ENCODE data around the gene TRIM39. TPM values are rescaled to one million over a fixed set of nuclear protein-coding genes. Genes with fewer than 3 reads are reported as not detected.

The TRIM39 gene
- total and polyA plus RNA-seq, 4 donors, result 2.7 to 11.0 (median 4.4) TPM

- H3K9ac ChIP-seq (ENCODE audit: low read depth in 1 of 2, low read length in 2 of 2), result no peak overlapping the region
Observed at GRCh38 chr6:30349421-30350177, 22.9 kb downstream of the TRIM39 start.

More at GRCh38 chr6:30349421-30350177, 22.9 kb downstream of the TRIM39 start:
- 79% methylated on average over 3 of the region's 3 CpGs for WGBS
- Histone ChIP-seq H3K27ac (ENCODE audit: low read depth in 1 of 2, low read length in 2 of 2) (no peak overlapping the region), H3K27me3 (ENCODE audit: control insufficient read depth in 4 of 4, insufficient read depth in 4 of 4, low read length in 3 of 4) (no peaks in the 10 kb centered on the region), H3K4me1 (ENCODE audit: control insufficient read depth in 4 of 4, insufficient read depth in 4 of 4, low read length in 3 of 4) (peaks cover 0 to 9% (median 4%) of the 10 kb centered on the region in 4 donors), H3K36me3 (ENCODE audit: control insufficient read depth in 4 of 4, insufficient read depth in 3 of 4, low read depth in 1 of 4, low read length in 3 of 4) (peaks cover 0 to 5% (median 3%) of the 10 kb centered on the region in 4 donors), H3K4me3 (ENCODE audit: low read depth in 1 of 3, low read length in 3 of 3) (no peak overlapping the region), H3K9me3 (ENCODE audit: control insufficient read depth in 4 of 4, low read length in 3 of 4) (no peaks in the 10 kb centered on the region)
- DNase-seq (ENCODE audit: low spot score), result no peak
- TF ChIP-seq ATF3 (IDR thresholded peaks at IDR 0.05) (no peak), FOXA1 (IDR thresholded peaks at IDR 0.05) (no peak), RXRA (IDR thresholded peaks at IDR 0.05) (no peak), MAX (IDR thresholded peaks at IDR 0.05) (no peak), HNF4G (IDR thresholded peaks at IDR 0.05) (no peak), HNF4A (conservative IDR thresholded peaks at IDR 0.05) (no peak), FOXA2 (IDR thresholded peaks at IDR 0.05) (no peak), SP1 (IDR thresholded peaks at IDR 0.05) (no peak), RAD21 (IDR thresholded peaks at IDR 0.05) (no peak), REST (IDR thresholded peaks at IDR 0.05) (no peak), JUND (IDR thresholded peaks at IDR 0.05) (no peak), GABPA (IDR thresholded peaks at IDR 0.05 in 1 of 2, conservative IDR thresholded peaks at IDR 0.05 in 1 of 2) (no peak), ZBTB33 (IDR thresholded peaks at IDR 0.05) (no peak), EGR1 (IDR thresholded peaks at IDR 0.05; ENCODE audit: low read depth in 2 of 2) (no peak), CTCF (IDR thresholded peaks at IDR 0.05; ENCODE audit: low read depth, low read length, missing input control) (no peak), NR2F2 (IDR thresholded peaks at IDR 0.05) (no peak), YY1 (IDR thresholded peaks at IDR 0.05) (no peak), TAF1 (conservative IDR thresholded peaks at IDR 0.05) (no peak)

All from liver (tissue), 9 donors.